Endothelial cell (in vitro differentiated cells): Measurements from ENCODE around the gene NR3C1. TPM values are rescaled to one million over a fixed set of nuclear protein-coding genes. Genes with fewer than 3 reads are reported as not detected.

Source experiments
- DNase-seq: peaks from one replicate; pipeline ENCODE4 v3.0.0; 2021; ENCODE audit warnings: low spot score
- H3K27ac Mint-ChIP-seq: one replicate; pipeline ENCODE4 v1.8.0; 2021; ENCODE audit warnings: mixed read lengths, inconsistent platforms; ENCODE audit not compliant: unreplicated experiment
- H3K27me3 Mint-ChIP-seq: one replicate; pipeline ENCODE4 v1.8.0; 2021; ENCODE audit warnings: mild to moderate bottlenecking, moderate library complexity, mixed read lengths, inconsistent platforms; ENCODE audit not compliant: unreplicated experiment
- H3K36me3 Mint-ChIP-seq: one replicate; pipeline ENCODE4 v1.8.0; 2021; ENCODE audit warnings: mild to moderate bottlenecking, low read depth, mixed read lengths, inconsistent platforms; ENCODE audit not compliant: unreplicated experiment
- H3K4me1 Mint-ChIP-seq: one replicate; pipeline ENCODE4 v1.8.0; 2021; ENCODE audit warnings: mild to moderate bottlenecking, mixed read lengths, inconsistent platforms; ENCODE audit not compliant: unreplicated experiment
- H3K4me3 Mint-ChIP-seq: one replicate; pipeline ENCODE4 v1.8.0; 2021; ENCODE audit warnings: mild to moderate bottlenecking, mixed read lengths, inconsistent platforms; ENCODE audit not compliant: unreplicated experiment
- H3K9me3 Mint-ChIP-seq: one replicate; pipeline ENCODE4 v1.8.0; 2021; ENCODE audit warnings: mixed read lengths, inconsistent platforms; ENCODE audit not compliant: unreplicated experiment
- total RNA-seq: library from RNA; stranded (reverse); fragmentation: NEBNext Ultra II Directional; extraction: Animal tissue kit (Norgen Biotek cat#: 25700); gene quantifications from one replicate; pipeline ENCODE4 v1.2.1, GENCODE V29; 2021; ENCODE audit not compliant: unreplicated experiment
- TF ChIP-seq, protein P1 (sequence below): fragments of 200-600 bp; sonication (generic); IDR thresholded peaks from one replicate; pipeline ENCODE4 v1.5.0; 2021; ENCODE audit warnings: antibody characterized with exemption; ENCODE audit not compliant: unreplicated experiment

NR3C1 gene
- total RNA-seq, 1 donor from 2014 or later: 9.9 TPM

DNA sequence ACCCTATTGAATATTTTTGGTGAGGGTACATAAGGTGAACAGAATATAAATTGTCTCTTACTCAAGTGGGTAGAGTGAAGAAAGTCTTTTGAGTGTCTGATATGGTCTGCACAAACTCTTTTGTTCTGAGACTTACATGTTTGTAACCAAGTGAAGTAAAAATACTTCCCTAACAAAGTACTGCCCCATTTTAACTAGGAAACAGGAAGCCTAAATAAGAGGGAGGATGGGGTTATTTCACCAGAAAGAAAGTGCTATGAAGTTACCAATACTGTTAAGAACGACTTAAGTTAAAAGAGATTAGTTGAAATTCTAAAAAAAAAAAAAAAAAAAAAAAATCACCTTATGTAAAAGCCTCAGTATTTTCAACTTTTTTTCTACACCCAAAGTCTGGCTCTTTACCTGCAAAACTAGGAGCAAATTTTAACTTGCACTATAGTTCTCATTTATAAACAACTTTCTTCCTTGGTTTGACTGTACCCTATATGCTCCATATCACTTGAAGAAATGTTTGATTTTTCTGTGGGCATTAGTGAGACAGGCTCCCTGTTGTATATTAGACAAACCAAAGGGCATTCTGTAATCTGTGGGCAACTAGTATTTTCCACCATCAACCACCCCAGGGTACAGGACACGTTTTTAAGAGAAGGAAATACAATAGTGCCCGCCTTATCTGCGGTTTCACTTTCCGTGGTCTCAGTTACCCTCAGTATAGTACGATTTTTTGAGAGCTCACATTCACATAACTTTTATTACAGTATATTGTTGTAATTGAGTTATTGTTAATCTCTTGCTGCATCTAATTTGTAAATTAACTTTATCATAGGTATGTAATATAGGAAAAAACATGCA lies 127.7 kb downstream of the NR3C1 start:
- no peaks in the 10 kb centered on the region for H3K36me3 Mint-ChIP-seq
- DNase-seq: no peak
- no peaks in the 10 kb centered on the region for H3K27me3 Mint-ChIP-seq
- TF ChIP-seq, protein P1, sequence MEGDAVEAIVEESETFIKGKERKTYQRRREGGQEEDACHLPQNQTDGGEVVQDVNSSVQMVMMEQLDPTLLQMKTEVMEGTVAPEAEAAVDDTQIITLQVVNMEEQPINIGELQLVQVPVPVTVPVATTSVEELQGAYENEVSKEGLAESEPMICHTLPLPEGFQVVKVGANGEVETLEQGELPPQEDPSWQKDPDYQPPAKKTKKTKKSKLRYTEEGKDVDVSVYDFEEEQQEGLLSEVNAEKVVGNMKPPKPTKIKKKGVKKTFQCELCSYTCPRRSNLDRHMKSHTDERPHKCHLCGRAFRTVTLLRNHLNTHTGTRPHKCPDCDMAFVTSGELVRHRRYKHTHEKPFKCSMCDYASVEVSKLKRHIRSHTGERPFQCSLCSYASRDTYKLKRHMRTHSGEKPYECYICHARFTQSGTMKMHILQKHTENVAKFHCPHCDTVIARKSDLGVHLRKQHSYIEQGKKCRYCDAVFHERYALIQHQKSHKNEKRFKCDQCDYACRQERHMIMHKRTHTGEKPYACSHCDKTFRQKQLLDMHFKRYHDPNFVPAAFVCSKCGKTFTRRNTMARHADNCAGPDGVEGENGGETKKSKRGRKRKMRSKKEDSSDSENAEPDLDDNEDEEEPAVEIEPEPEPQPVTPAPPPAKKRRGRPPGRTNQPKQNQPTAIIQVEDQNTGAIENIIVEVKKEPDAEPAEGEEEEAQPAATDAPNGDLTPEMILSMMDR: no peak
- H3K27ac Mint-ChIP-seq: no peak overlapping the region
- H3K4me3 Mint-ChIP-seq: no peak overlapping the region
- peaks cover 3% of the 10 kb centered on the region for H3K4me1 Mint-ChIP-seq
- H3K9me3 Mint-ChIP-seq: no peaks in the 10 kb centered on the region

DNA sequence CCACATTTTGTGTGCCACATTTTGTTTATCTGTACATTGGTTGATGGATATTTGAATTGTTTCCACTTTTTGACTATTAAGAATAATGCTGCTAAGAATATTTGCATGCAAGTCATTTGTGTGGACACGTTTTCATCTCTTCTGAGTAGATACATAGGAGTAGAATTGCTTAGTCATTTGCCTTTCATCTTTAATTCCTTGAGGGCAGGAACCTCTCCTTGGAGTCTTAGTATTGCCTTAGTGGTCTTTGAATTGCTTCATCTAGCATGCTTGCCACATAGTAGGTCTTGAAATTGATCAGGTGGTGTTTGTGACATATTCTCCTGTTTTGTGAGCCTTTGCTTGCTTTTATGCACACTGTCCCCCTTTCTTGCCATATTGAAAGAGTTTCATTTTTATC lies 128.5 kb downstream of the NR3C1 start:
- Mint-ChIP-seq H3K9me3 (no peaks in the 10 kb centered on the region), H3K4me3 (no peak overlapping the region), H3K27ac (no peak overlapping the region), H3K4me1 (peaks cover 3% of the 10 kb centered on the region), H3K27me3 (no peaks in the 10 kb centered on the region), H3K36me3 (no peaks in the 10 kb centered on the region)
- TF ChIP-seq, protein P1: no peak
- DNase-seq: no peak

DNA sequence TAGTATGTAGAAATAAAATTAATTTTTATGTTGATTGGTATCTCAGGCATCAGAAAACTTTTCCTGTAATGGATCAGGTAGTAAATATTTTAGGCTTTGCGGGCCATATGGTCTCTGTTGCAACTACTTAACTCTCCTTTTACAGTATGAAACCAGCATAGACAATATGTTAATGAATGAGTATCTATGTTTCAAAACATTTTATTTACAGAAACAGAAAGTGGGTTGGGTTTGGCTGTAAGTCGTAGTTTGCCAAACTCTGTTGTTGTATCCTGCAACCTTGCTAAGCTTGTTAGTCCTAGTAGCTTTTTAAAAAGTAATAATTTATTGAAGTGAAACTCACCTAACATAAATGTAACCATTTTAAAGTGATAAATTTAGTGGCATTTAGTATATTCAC lies 132.1 kb downstream of the NR3C1 start:
- H3K27me3 Mint-ChIP-seq: no peaks in the 10 kb centered on the region
- TF ChIP-seq, protein P1: no peak
- H3K9me3 Mint-ChIP-seq: no peaks in the 10 kb centered on the region
- H3K4me3 Mint-ChIP-seq: no peak overlapping the region
- DNase-seq: no peak
- peaks cover 3% of the 10 kb centered on the region for H3K4me1 Mint-ChIP-seq
- H3K27ac Mint-ChIP-seq: no peak overlapping the region
- H3K36me3 Mint-ChIP-seq: no peaks in the 10 kb centered on the region

DNA sequence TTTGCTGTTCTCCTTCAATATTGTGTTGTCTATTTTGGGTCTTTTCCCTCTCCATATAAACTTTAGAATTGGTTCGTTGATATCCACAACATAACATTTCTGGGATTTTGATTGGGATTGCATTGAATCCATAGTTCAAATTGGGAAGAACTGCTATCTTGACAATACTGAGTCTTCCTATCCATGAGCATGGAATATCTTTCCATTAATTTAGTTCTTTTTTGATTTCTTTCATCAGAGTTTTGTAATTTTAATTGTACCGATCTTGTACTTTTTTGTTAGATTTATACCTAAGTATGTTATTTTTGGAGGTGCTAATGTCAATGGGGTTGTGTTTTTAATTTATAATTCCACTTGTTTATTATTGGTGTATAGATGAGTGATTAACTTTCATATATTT lies 135.1 kb downstream of the NR3C1 start:
- H3K4me3 Mint-ChIP-seq: no peak overlapping the region

DNA sequence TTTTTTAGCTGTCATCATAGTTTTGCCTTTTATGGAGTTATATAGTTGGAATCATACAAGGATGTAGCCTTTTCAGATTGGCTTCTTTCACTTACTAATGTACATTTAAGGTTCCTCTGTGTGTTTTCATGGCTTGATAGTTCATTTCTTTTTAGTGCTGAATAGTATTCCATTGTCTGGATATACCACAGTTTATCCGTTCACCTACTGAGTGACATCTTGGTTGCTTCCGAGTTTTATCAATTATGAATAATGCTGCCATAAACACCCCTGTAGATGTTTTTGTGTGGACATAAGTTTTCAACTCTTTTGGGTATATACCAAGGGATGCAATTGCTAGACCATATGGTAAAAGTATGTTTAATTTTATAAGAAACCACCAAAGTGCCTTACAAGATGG lies 136.3 kb downstream of the NR3C1 start:
- TF ChIP-seq, protein P1: no peak

More for the DNA sequence above, 135.1 kb downstream of the NR3C1 start:
- no peak overlapping the region for H3K27ac Mint-ChIP-seq
- no peaks in the 10 kb centered on the region for H3K9me3 Mint-ChIP-seq
- DNase-seq: no peak
- H3K36me3 Mint-ChIP-seq: no peaks in the 10 kb centered on the region
- H3K27me3 Mint-ChIP-seq: no peaks in the 10 kb centered on the region
- TF ChIP-seq, protein P1: no peak
- no peaks in the 10 kb centered on the region for H3K4me1 Mint-ChIP-seq

More for the DNA sequence above, 136.3 kb downstream of the NR3C1 start:
- Mint-ChIP-seq H3K4me1 (no peaks in the 10 kb centered on the region), H3K4me3 (no peak overlapping the region), H3K9me3 (no peaks in the 10 kb centered on the region), H3K27me3 (no peaks in the 10 kb centered on the region), H3K36me3 (no peaks in the 10 kb centered on the region), H3K27ac (no peak overlapping the region)
- DNase-seq: no peak
